Keratinocyte (primary cell): ENCODE measurements around the gene CCDC70. TPM values are rescaled to one million over a fixed set of nuclear protein-coding genes. Genes with fewer than 3 reads are reported as not detected.

Source experiments
- DNase-seq: peaks from one replicate; pipeline ENCODE4 v3.0.0-alpha.2; 2011; ENCODE audit warnings: low read depth, missing footprints, low spot score
- FAIRE-seq: peaks from 2 replicates; lab custom pipeline; 2011; peaks lifted over from hg19 to GRCh38; lab: Jason Lieb, UNC
- H2AFZ ChIP-seq: 2 replicates; pipeline ENCODE4 v1.6.0; 2012; ENCODE audit warnings: low read length, control low read depth, inconsistent platforms; ENCODE audit not compliant: control insufficient read depth
- H3K27ac ChIP-seq: 2 replicates; pipeline ENCODE4 v1.5.1; 2011; ENCODE audit warnings: low read length; ENCODE audit not compliant: control insufficient read depth, insufficient read depth
- H3K27me3 ChIP-seq: 3 replicates; pipeline ENCODE4 v1.6.0; 2011; ENCODE audit warnings: low read length; ENCODE audit not compliant: control insufficient read depth, insufficient read depth; ENCODE audit errors: extremely low read depth
- H3K36me3 ChIP-seq, 2 experiments: 2 replicates in 1 of 2; 3 replicates in 1 of 2; pipeline ENCODE4 v1.5.1; 2011; ENCODE audit warnings: low read length in 2 of 2, mild to moderate bottlenecking in 1 of 2; ENCODE audit not compliant: control insufficient read depth in 2 of 2, insufficient read depth in 2 of 2; ENCODE audit errors: extremely low read depth in 1 of 2
- H3K4me1 ChIP-seq: 3 replicates; pipeline ENCODE4 v1.5.1; 2011; ENCODE audit warnings: low read length; ENCODE audit not compliant: control insufficient read depth, insufficient read depth; ENCODE audit errors: extremely low read depth
- H3K4me2 ChIP-seq: 3 replicates; pipeline ENCODE4 v1.6.0; 2011; ENCODE audit warnings: low read depth, low read length; ENCODE audit not compliant: control insufficient read depth, insufficient read depth; ENCODE audit errors: extremely low read depth
- H3K4me3 ChIP-seq, 3 experiments: fragments of 200-600 bp in 1 of 3; sonication (generic) in 1 of 3; 2 replicates in 2 of 3; 3 replicates in 1 of 3; pipeline ENCODE4 v1.5.1; 2011 to 2016; ENCODE audit warnings: low read length in 3 of 3, mild to moderate bottlenecking in 3 of 3, control low read depth in 2 of 3, inconsistent platforms in 1 of 3, low read depth in 1 of 3, mixed read lengths in 1 of 3, mixed run types in 1 of 3, moderate library complexity in 1 of 3; ENCODE audit not compliant: control insufficient read depth in 2 of 3, insufficient read depth in 2 of 3; ENCODE audit errors: extremely low read depth in 1 of 3
- H3K79me2 ChIP-seq: 2 replicates; pipeline ENCODE4 v1.6.0; 2012; ENCODE audit warnings: low read length; ENCODE audit not compliant: control insufficient read depth, insufficient read depth
- H3K9ac ChIP-seq: 3 replicates; pipeline ENCODE4 v1.6.0; 2011; ENCODE audit warnings: low read length; ENCODE audit not compliant: control insufficient read depth, insufficient read depth; ENCODE audit errors: extremely low read depth
- H3K9me1 ChIP-seq: 3 replicates; pipeline ENCODE4 v1.6.0; 2011; ENCODE audit warnings: low read length; ENCODE audit not compliant: control insufficient read depth, insufficient read depth; ENCODE audit errors: extremely low read depth
- H3K9me3 ChIP-seq: 2 replicates; pipeline ENCODE4 v1.5.1; 2012; ENCODE audit warnings: low read depth, low read length; ENCODE audit not compliant: control insufficient read depth
- H4K20me1 ChIP-seq: 3 replicates; pipeline ENCODE4 v1.6.0; 2011; ENCODE audit warnings: low read length; ENCODE audit not compliant: control insufficient read depth, insufficient read depth; ENCODE audit errors: extremely low read depth
- CTCF ChIP-seq, 3 experiments: IDR thresholded peaks in 1 of 3; conservative IDR thresholded peaks in 1 of 3; optimal IDR thresholded peaks in 1 of 3; 2 replicates in 2 of 3; 3 replicates in 1 of 3; pipeline versions ENCODE3 to v1.5.1; 2011; ENCODE audit warnings: low read length in 3 of 3, mild to moderate bottlenecking in 3 of 3, moderate library complexity in 2 of 3, control low read depth in 1 of 3, inconsistent platforms in 1 of 3; ENCODE audit not compliant: insufficient read depth in 2 of 3; ENCODE audit errors: extremely low read depth in 1 of 3
- EZH2 ChIP-seq: IDR thresholded peaks from one replicate; pipeline ENCODE4 v1.6.1; 2012; ENCODE audit warnings: inconsistent platforms, mild to moderate bottlenecking, low read length, moderate library complexity
- dilution Hi-C: fragments of 300-500 bp; cut with MboI; formaldehyde crosslinking; loops from one replicate; pipeline ENCODE4 v1.7.0; 2020; ENCODE audit warnings: low sequenced_read_pairs; ENCODE audit not compliant: extremely low pct_ligation_motif_present
- polyA plus RNA-seq, 5 experiments: library from polyadenylated mRNA; depleted of rRNA in 3 of 5; stranded (reverse) in 3 of 5; stranded (forward) in 1 of 5; unstranded in 1 of 5; fragments of >200 nt; gene quantifications; 1 replicate in 1 of 5; 2 replicates in 3 of 5; 3 replicates in 1 of 5; pipeline versions ENCODE4 v1.2.1 to v1.2.3, GENCODE V29; 2011 to 2012; ENCODE audit warnings: missing spikeins in 2 of 5, low read depth in 1 of 5, low replicate concordance in 1 of 5

CCDC70 gene
- polyA plus RNA-seq, 1 donor (not counting 4 experiments of a cell fraction or from before 2014, with no cell fraction given), result not detected

- Histone ChIP-seq H3K36me3 (no peaks in the 10 kb centered on the region), H2AFZ (no peak overlapping the region), H3K79me2 (no peaks in the 10 kb centered on the region), H3K4me2 (no peak overlapping the region), H3K9me1 (no peaks in the 10 kb centered on the region), H3K9ac (no peak overlapping the region), H3K27me3 (peaks cover 20% of the 10 kb centered on the region), H3K4me1 (peaks cover 7% of the 10 kb centered on the region), H4K20me1 (no peaks in the 10 kb centered on the region), H3K4me3 (no peak overlapping the region), H3K9me3 (no peaks in the 10 kb centered on the region), H3K27ac (no peak overlapping the region)
- no peak for TF ChIP-seq CTCF (optimal IDR thresholded peaks at IDR 0.05 in 1 of 3, IDR thresholded peaks at IDR 0.05 in 1 of 3, conservative IDR thresholded peaks at IDR 0.05 in 1 of 3; ENCODE audit: extremely low read depth in 1 of 3, insufficient read depth in 2 of 3, low read length in 3 of 3)
- dilution Hi-C loops, result no loop called here
- DNase-seq (no peak), FAIRE-seq (no peak)
These were observed 36.6 kb upstream of the CCDC70 start for GRCh38 chr13:51825165-51825592.

- no peaks in the 10 kb centered on the region for H3K79me2 ChIP-seq
- FAIRE-seq (no peak), DNase-seq (no peak)
- no peaks in the 10 kb centered on the region for H3K36me3 ChIP-seq
- H3K4me2 ChIP-seq, result no peak overlapping the region
- H3K4me1 ChIP-seq, result peaks cover 7% of the 10 kb centered on the region
- no peak overlapping the region for H2AFZ ChIP-seq
- no peak overlapping the region for H3K4me3 ChIP-seq
- H3K9ac ChIP-seq, result no peak overlapping the region
- dilution Hi-C loops, result no loop called here
- H4K20me1 ChIP-seq, result no peaks in the 10 kb centered on the region
- TF ChIP-seq EZH2 (no peak), CTCF (optimal IDR thresholded peaks at IDR 0.05 in 1 of 3, IDR thresholded peaks at IDR 0.05 in 1 of 3, conservative IDR thresholded peaks at IDR 0.05 in 1 of 3; ENCODE audit: extremely low read depth in 1 of 3, insufficient read depth in 2 of 3, low read length in 3 of 3) (no peak)
- H3K27me3 ChIP-seq, result peaks cover 20% of the 10 kb centered on the region
- no peaks in the 10 kb centered on the region for H3K9me1 ChIP-seq
- H3K9me3 ChIP-seq, result no peaks in the 10 kb centered on the region
- no peak overlapping the region for H3K27ac ChIP-seq
These were observed 36.0 kb upstream of the CCDC70 start for GRCh38 chr13:51825681-51826254.
